ENCODE measurements around the gene GPR15LG. TPM values are rescaled to one million over a fixed set of nuclear protein-coding genes. Genes with fewer than 3 reads are reported as not detected.

The GPR15LG gene
- total RNA-seq, 1 donor from 2014 or later = not detected

DNA sequence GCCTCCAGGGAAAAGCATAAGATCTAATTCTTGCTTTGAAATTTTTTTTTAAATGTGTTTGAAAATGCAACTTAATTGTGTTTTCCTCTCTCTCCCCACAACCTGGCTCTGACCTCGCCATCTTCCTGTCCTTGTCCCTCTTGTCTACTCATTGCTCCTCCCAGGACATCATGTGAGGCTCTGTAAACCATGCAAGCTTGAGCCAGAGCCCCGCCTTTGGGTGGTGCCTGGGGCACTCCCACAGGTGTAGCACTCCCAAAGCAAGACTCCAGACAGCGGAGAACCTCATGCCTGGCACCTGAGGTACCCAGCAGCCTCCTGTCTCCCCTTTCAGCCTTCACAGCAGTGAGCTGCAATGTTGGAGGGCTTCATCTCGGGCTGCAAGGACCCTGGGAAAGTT is 10.9 kb downstream of the GPR15LG start:
- no peak for DNase-seq
- no peaks in the 10 kb centered on the region for H3K36me3 Mint-ChIP-seq (ENCODE audit: unreplicated experiment)
- H3K4me3 Mint-ChIP-seq (ENCODE audit: unreplicated experiment) = no peak overlapping the region
- no peak overlapping the region for H3K27ac Mint-ChIP-seq (ENCODE audit: unreplicated experiment)
- TF ChIP-seq, protein P1, sequence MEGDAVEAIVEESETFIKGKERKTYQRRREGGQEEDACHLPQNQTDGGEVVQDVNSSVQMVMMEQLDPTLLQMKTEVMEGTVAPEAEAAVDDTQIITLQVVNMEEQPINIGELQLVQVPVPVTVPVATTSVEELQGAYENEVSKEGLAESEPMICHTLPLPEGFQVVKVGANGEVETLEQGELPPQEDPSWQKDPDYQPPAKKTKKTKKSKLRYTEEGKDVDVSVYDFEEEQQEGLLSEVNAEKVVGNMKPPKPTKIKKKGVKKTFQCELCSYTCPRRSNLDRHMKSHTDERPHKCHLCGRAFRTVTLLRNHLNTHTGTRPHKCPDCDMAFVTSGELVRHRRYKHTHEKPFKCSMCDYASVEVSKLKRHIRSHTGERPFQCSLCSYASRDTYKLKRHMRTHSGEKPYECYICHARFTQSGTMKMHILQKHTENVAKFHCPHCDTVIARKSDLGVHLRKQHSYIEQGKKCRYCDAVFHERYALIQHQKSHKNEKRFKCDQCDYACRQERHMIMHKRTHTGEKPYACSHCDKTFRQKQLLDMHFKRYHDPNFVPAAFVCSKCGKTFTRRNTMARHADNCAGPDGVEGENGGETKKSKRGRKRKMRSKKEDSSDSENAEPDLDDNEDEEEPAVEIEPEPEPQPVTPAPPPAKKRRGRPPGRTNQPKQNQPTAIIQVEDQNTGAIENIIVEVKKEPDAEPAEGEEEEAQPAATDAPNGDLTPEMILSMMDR (IDR thresholded peaks at IDR 0.05; ENCODE audit: partially characterized antibody, unreplicated experiment) = no peak
- no peaks in the 10 kb centered on the region for H3K27me3 Mint-ChIP-seq (ENCODE audit: unreplicated experiment)
- H3K9me3 Mint-ChIP-seq (ENCODE audit: unreplicated experiment) = no peaks in the 10 kb centered on the region
- no peaks in the 10 kb centered on the region for H3K4me1 Mint-ChIP-seq (ENCODE audit: low read depth, unreplicated experiment)

DNA sequence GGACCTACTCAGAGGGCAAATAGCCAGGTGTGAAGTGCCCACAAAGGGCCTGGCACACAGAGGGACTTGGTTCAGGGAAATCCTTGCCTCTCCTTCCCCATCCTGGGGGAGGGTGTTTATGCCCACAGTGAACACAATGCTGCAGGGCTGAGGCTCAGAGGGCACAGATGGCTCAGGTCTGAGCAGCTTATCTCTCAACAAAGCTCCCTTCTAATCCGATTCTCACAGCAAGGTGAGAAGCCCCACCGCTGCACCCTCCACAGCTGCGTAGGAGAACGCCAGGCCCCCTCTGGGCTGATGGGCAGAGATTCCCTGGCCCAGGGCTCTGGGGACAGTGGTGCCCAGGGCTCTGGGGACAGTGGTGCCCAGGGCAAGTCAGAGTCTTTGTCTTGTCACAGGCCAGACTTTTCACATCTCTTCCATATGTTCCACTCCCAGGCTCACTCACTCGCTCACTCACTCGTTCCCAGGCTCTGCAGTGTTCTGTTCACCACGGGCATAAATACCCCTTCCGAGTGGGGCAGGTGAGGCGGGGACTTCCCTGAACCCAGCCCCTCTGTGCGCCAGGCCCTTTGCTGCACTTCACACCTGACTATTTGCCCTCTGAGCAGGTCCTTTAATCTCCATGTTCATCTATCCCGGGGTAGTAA is 12.1 kb downstream of the GPR15LG start:
- Mint-ChIP-seq H3K36me3 (ENCODE audit: unreplicated experiment) (no peaks in the 10 kb centered on the region), H3K4me1 (ENCODE audit: low read depth, unreplicated experiment) (no peaks in the 10 kb centered on the region), H3K4me3 (ENCODE audit: unreplicated experiment) (no peak overlapping the region), H3K27me3 (ENCODE audit: unreplicated experiment) (no peaks in the 10 kb centered on the region), H3K9me3 (ENCODE audit: unreplicated experiment) (no peaks in the 10 kb centered on the region), H3K27ac (ENCODE audit: unreplicated experiment) (no peak overlapping the region)
- TF ChIP-seq, protein P1 (IDR thresholded peaks at IDR 0.05; ENCODE audit: partially characterized antibody, unreplicated experiment) = no peak
- no peak for DNase-seq

DNA sequence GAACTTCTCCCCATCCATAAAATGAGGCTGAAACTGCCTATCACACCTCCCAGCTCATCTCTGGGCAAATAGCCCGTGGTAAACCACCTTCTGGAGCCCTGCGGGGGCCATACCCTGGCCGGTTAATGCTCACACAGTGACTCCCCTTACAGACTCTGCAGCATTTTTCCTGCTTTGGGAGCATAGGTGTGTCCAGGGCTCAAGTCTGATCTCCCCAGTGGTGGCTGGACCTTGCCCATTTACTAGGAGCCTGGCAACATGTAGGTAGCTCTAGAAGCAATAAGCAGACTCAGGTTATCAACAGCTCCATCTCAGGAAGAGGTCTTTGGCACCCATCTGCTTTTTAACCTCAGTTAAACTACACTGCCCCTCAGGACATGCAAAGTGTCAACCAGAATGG is 15.2 kb downstream of the GPR15LG start:
- no peak for DNase-seq
- no peaks in the 10 kb centered on the region for H3K36me3 Mint-ChIP-seq (ENCODE audit: unreplicated experiment)
- no peaks in the 10 kb centered on the region for H3K4me1 Mint-ChIP-seq (ENCODE audit: low read depth, unreplicated experiment)
- no peaks in the 10 kb centered on the region for H3K9me3 Mint-ChIP-seq (ENCODE audit: unreplicated experiment)
- TF ChIP-seq, protein P1 (IDR thresholded peaks at IDR 0.05; ENCODE audit: partially characterized antibody, unreplicated experiment) = no peak
- H3K4me3 Mint-ChIP-seq (ENCODE audit: unreplicated experiment) = no peak overlapping the region
- H3K27me3 Mint-ChIP-seq (ENCODE audit: unreplicated experiment) = peaks cover 7% of the 10 kb centered on the region
- H3K27ac Mint-ChIP-seq (ENCODE audit: unreplicated experiment) = no peak overlapping the region

DNA sequence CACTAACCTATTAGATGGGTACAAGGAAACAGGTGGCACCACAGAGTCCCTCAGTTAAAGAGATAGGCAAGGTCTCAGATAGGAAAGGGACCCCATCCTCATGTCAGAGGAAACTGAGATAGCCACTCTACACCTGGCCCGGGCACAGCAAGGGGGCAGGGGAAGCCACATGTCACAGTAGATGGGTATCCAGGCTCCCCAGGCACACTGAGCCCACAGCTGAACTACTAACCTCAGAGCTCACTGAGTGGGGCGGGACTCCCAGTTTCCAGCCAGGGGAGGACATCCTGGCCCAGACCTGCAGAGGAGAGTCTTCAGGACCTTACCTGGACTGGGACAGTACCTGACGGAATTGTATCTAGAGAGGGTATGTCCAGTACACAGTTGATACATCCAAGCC is 17.0 kb downstream of the GPR15LG start:
- Mint-ChIP-seq H3K27ac (ENCODE audit: unreplicated experiment) (no peak overlapping the region), H3K36me3 (ENCODE audit: unreplicated experiment) (no peaks in the 10 kb centered on the region), H3K4me3 (ENCODE audit: unreplicated experiment) (no peak overlapping the region), H3K27me3 (ENCODE audit: unreplicated experiment) (peaks cover 7% of the 10 kb centered on the region), H3K9me3 (ENCODE audit: unreplicated experiment) (no peaks in the 10 kb centered on the region), H3K4me1 (ENCODE audit: low read depth, unreplicated experiment) (peaks cover under 1% of the 10 kb centered on the region)
- DNase-seq = no peak
- TF ChIP-seq, protein P1 (IDR thresholded peaks at IDR 0.05; ENCODE audit: partially characterized antibody, unreplicated experiment) = no peak

DNA sequence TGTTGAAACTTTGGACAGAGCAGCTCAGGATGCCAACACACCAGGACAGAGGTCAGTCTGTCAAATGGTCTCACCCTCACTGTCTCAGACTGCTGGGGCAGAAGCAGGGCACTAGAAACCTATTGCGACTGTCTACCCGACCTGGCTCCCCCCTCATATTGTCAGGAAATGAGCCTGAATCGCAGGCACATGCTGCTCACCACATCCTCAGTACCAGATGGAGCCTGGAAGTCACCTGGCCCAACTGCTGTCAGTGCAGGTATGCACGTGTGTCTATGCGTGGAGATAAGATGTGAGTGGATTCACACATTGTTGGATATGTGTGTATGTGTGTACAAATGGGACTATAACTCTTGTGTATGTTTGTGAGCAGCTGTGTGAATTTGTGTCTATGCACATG is 17.5 kb downstream of the GPR15LG start:
- Mint-ChIP-seq H3K27me3 (ENCODE audit: unreplicated experiment) (peaks cover 8% of the 10 kb centered on the region), H3K4me3 (ENCODE audit: unreplicated experiment) (no peak overlapping the region), H3K27ac (ENCODE audit: unreplicated experiment) (no peak overlapping the region), H3K4me1 (ENCODE audit: low read depth, unreplicated experiment) (peaks cover 2% of the 10 kb centered on the region), H3K9me3 (ENCODE audit: unreplicated experiment) (no peaks in the 10 kb centered on the region), H3K36me3 (ENCODE audit: unreplicated experiment) (no peaks in the 10 kb centered on the region)
- no peak for DNase-seq
- TF ChIP-seq, protein P1 (IDR thresholded peaks at IDR 0.05; ENCODE audit: partially characterized antibody, unreplicated experiment) = no peak
